Suppressor macrophage treated with lipopolysaccharide for 4 hours (primary cell): ENCODE data around the gene MLLT10.
A peak's percentile ranks its signal among the peaks of the same experiment; 100 is the strongest.

Experiments
- DNase-seq: peaks from one replicate; pipeline ENCODE4 v3.0.0-alpha.2; 2020

Gene MLLT10

GRCh38 chr10:21650353-21650752 lies 116.3 kb downstream of the MLLT10 start:
- DNase-seq = no peak

- DNase-seq = no peak
Measured at GRCh38 chr10:21655236-21655635, 121.2 kb downstream of the MLLT10 start.

- no peak for DNase-seq
Measured at GRCh38 chr10:21655687-21656086, 121.7 kb downstream of the MLLT10 start.

- DNase-seq = no peak
Measured at GRCh38 chr10:21661087-21661486, 127.1 kb downstream of the MLLT10 start.

- no peak for DNase-seq
Measured at GRCh38 chr10:21661935-21662334, 127.9 kb downstream of the MLLT10 start.

- DNase-seq = no peak
Measured at GRCh38 chr10:21662635-21663034, 128.6 kb downstream of the MLLT10 start.

GRCh38 chr10:21668831-21669230 lies 134.8 kb downstream of the MLLT10 start:
- DNase-seq = no peak

GRCh38 chr10:21670391-21670790 lies 136.4 kb downstream of the MLLT10 start:
- no peak for DNase-seq

GRCh38 chr10:21673668-21674067 lies 139.6 kb downstream of the MLLT10 start:
- DNase-seq = no peak

GRCh38 chr10:21675157-21675796 lies 141.2 kb downstream of the MLLT10 start:
- DNase-seq = peak; percentile 59

GRCh38 chr10:21677551-21677950 lies 143.5 kb downstream of the MLLT10 start:
- DNase-seq = no peak

GRCh38 chr10:21681156-21681555 lies 147.1 kb downstream of the MLLT10 start:
- DNase-seq = no peak

- no peak for DNase-seq
Measured at GRCh38 chr10:21687266-21688008, 153.4 kb downstream of the MLLT10 start.

- no peak for DNase-seq
Measured at GRCh38 chr10:21688009-21688332, 153.9 kb downstream of the MLLT10 start.

- no peak for DNase-seq
Measured at GRCh38 chr10:21688870-21689269, 154.8 kb downstream of the MLLT10 start.

- no peak for DNase-seq
Measured at GRCh38 chr10:21689881-21690280, 155.8 kb downstream of the MLLT10 start.

GRCh38 chr10:21692916-21693315 lies 158.9 kb downstream of the MLLT10 start:
- no peak for DNase-seq

GRCh38 chr10:21693418-21693817 lies 159.4 kb downstream of the MLLT10 start:
- no peak for DNase-seq

- no peak for DNase-seq
Measured at GRCh38 chr10:21694631-21695030, 160.6 kb downstream of the MLLT10 start.

GRCh38 chr10:21696302-21696701 lies 162.3 kb downstream of the MLLT10 start:
- no peak for DNase-seq

GRCh38 chr10:21699575-21699974 lies 165.5 kb downstream of the MLLT10 start:
- no peak for DNase-seq

- DNase-seq = no peak
Measured at GRCh38 chr10:21700474-21700873, 166.4 kb downstream of the MLLT10 start.

- no peak for DNase-seq
Measured at GRCh38 chr10:21702633-21703111, 168.6 kb downstream of the MLLT10 start.

- no peak for DNase-seq
Measured at GRCh38 chr10:21705142-21705827, 171.3 kb downstream of the MLLT10 start.
